Measurements from ENCODE around the gene LRRC1. TPM values are rescaled to one million over a fixed set of nuclear protein-coding genes. Genes with fewer than 3 reads are reported as not detected.
A peak's percentile ranks its signal among the peaks of the same experiment; 100 is the strongest.

LRRC1 gene
- total RNA-seq, 1 donor from 2014 or later, result 7.5 TPM

- Mint-ChIP-seq H3K9me3 (ENCODE audit: unreplicated experiment) (no peaks in the 10 kb centered on the region), H3K27me3 (ENCODE audit: unreplicated experiment) (no peaks in the 10 kb centered on the region), H3K27ac (ENCODE audit: unreplicated experiment) (no peak overlapping the region), H3K4me3 (ENCODE audit: unreplicated experiment) (no peak overlapping the region), H3K4me1 (ENCODE audit: unreplicated experiment) (peaks cover 21% of the 10 kb centered on the region), H3K36me3 (ENCODE audit: low read depth, unreplicated experiment) (no peaks in the 10 kb centered on the region)
- no peak for DNase-seq (ENCODE audit: low spot score)
- TF ChIP-seq, protein P1, sequence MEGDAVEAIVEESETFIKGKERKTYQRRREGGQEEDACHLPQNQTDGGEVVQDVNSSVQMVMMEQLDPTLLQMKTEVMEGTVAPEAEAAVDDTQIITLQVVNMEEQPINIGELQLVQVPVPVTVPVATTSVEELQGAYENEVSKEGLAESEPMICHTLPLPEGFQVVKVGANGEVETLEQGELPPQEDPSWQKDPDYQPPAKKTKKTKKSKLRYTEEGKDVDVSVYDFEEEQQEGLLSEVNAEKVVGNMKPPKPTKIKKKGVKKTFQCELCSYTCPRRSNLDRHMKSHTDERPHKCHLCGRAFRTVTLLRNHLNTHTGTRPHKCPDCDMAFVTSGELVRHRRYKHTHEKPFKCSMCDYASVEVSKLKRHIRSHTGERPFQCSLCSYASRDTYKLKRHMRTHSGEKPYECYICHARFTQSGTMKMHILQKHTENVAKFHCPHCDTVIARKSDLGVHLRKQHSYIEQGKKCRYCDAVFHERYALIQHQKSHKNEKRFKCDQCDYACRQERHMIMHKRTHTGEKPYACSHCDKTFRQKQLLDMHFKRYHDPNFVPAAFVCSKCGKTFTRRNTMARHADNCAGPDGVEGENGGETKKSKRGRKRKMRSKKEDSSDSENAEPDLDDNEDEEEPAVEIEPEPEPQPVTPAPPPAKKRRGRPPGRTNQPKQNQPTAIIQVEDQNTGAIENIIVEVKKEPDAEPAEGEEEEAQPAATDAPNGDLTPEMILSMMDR (IDR thresholded peaks at IDR 0.05; ENCODE audit: unreplicated experiment), result no peak
These were observed 103.4 kb downstream of the LRRC1 start for GRCh38 chr6:53898026-53898795.

DNA sequence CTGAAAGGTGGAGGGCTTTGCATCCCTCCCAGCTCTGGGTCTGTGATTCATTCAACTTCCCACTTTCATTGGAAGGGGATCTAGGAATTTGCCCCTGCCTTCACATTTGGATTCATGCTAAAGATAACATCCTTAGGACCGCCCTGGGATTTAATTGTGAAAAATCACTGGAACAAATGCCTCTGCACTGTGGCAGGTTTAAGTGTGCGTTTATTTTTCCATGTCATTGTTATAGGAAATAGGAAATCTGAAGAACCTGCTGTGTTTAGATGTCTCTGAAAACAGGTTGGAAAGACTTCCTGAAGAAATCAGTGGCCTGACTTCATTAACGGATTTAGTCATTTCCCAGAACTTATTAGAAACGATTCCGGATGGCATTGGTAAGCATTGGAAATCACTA is 104.7 kb downstream of the LRRC1 start:
- Mint-ChIP-seq H3K27me3 (ENCODE audit: unreplicated experiment) (no peaks in the 10 kb centered on the region), H3K9me3 (ENCODE audit: unreplicated experiment) (no peaks in the 10 kb centered on the region), H3K36me3 (ENCODE audit: low read depth, unreplicated experiment) (peaks cover 2% of the 10 kb centered on the region), H3K27ac (ENCODE audit: unreplicated experiment) (peak overlapping the region; percentile 1), H3K4me3 (ENCODE audit: unreplicated experiment) (no peak overlapping the region), H3K4me1 (ENCODE audit: unreplicated experiment) (peaks cover 24% of the 10 kb centered on the region)
- DNase-seq (ENCODE audit: low spot score), result no peak
- TF ChIP-seq, protein P1 (IDR thresholded peaks at IDR 0.05; ENCODE audit: unreplicated experiment), result no peak

DNA sequence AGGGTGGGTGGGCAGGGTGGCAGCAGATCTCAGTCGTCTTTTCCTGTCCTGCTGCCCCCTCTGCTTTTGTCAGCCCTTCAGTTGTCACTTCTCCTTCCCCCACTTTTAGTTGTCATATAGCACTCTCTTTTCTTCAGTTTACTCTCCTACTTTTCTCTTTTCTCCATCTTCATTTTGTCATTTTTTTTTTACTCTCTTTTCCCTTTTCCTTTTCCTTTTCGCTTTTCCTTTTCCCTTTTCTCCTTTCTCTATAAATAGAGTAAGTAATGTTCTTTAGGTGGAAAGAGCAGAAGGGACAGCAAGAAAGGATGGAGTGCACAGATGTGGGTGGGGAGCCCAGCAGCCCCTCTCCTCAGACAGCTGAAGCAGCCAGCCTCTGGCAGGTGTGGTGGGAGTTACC is 108.6 kb downstream of the LRRC1 start:
- no peak overlapping the region for H3K4me3 Mint-ChIP-seq (ENCODE audit: unreplicated experiment)
- DNase-seq (ENCODE audit: low spot score), result no peak
- H3K4me1 Mint-ChIP-seq (ENCODE audit: unreplicated experiment), result peaks cover 20% of the 10 kb centered on the region
- peak overlapping the region; percentile 44 for H3K27ac Mint-ChIP-seq (ENCODE audit: unreplicated experiment)
- H3K9me3 Mint-ChIP-seq (ENCODE audit: unreplicated experiment), result no peaks in the 10 kb centered on the region
- no peaks in the 10 kb centered on the region for H3K27me3 Mint-ChIP-seq (ENCODE audit: unreplicated experiment)
- TF ChIP-seq, protein P1 (IDR thresholded peaks at IDR 0.05; ENCODE audit: unreplicated experiment), result no peak
- H3K36me3 Mint-ChIP-seq (ENCODE audit: low read depth, unreplicated experiment), result peaks cover 7% of the 10 kb centered on the region

DNA sequence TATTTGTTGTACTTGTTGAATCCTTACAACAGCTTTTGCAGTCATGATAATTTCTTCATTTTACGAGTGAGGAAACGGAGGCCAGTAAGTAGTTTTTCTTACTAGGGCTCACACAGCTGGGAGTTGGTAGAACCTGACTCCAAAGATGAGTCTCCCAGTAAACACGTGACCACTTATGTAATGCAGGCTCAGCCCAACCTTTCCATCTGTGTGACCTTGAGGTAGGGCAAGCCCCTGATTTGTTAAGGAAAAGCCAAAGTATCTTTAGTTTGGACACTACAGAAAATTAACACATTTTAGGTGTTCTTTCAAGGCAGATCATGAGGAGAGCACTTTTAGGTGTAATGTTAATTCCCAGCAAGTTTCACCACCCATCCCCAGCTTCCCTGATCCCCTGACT is 111.3 kb downstream of the LRRC1 start:
- H3K27ac Mint-ChIP-seq (ENCODE audit: unreplicated experiment), result no peak overlapping the region
- peaks cover 7% of the 10 kb centered on the region for H3K36me3 Mint-ChIP-seq (ENCODE audit: low read depth, unreplicated experiment)
- TF ChIP-seq, protein P1 (IDR thresholded peaks at IDR 0.05; ENCODE audit: unreplicated experiment), result no peak

DNA sequence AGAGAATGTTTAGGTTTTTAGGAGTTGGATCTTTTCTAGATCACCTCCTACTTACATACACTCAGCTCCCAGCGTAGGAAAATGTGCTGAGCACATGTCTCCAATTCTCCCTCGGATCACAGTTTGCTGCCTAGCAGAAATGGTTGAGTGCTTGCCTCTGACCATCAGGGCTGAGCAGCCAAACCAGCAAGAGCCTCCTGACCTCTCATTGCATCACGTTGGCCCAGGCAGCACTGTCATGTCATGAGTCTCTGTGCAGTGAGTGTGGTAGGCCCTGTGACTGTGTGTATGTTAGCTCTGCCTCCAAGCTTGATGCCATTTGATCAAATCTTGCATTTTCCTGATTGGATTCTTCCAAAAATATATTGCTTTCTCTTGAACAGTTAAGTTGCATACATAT is 112.0 kb downstream of the LRRC1 start:
- H3K27ac Mint-ChIP-seq (ENCODE audit: unreplicated experiment), result no peak overlapping the region
- DNase-seq (ENCODE audit: low spot score), result no peak
- peaks cover 6% of the 10 kb centered on the region for H3K4me1 Mint-ChIP-seq (ENCODE audit: unreplicated experiment)
- H3K36me3 Mint-ChIP-seq (ENCODE audit: low read depth, unreplicated experiment), result peaks cover 7% of the 10 kb centered on the region
- no peak overlapping the region for H3K4me3 Mint-ChIP-seq (ENCODE audit: unreplicated experiment)
- no peaks in the 10 kb centered on the region for H3K9me3 Mint-ChIP-seq (ENCODE audit: unreplicated experiment)
- H3K27me3 Mint-ChIP-seq (ENCODE audit: unreplicated experiment), result no peaks in the 10 kb centered on the region
- TF ChIP-seq, protein P1 (IDR thresholded peaks at IDR 0.05; ENCODE audit: unreplicated experiment), result no peak

More for the DNA sequence above, 111.3 kb downstream of the LRRC1 start:
- no peak overlapping the region for H3K4me3 Mint-ChIP-seq (ENCODE audit: unreplicated experiment)
- H3K9me3 Mint-ChIP-seq (ENCODE audit: unreplicated experiment), result no peaks in the 10 kb centered on the region
- H3K4me1 Mint-ChIP-seq (ENCODE audit: unreplicated experiment), result peaks cover 6% of the 10 kb centered on the region
- no peak for DNase-seq (ENCODE audit: low spot score)
- H3K27me3 Mint-ChIP-seq (ENCODE audit: unreplicated experiment), result no peaks in the 10 kb centered on the region
